HG03575 (cell line): ENCODE results near the gene B3GALNT2.
"Not testable (repeated sequence)": the region's sequence is repeated elsewhere in the genome, so short reads cannot be mapped to it uniquely, and the experiment has no call there.

ENCODE experiments used
- ATAC-seq: cut with Tn5 transposase; IDR thresholded peaks from one replicate; pipeline ENCODE4 v1.9.1; 2021; ENCODE audit not compliant: unreplicated experiment, insufficient number of reproducible peaks, low FRiP score; ENCODE audit errors: extremely low read depth

Gene B3GALNT2

GRCh38 chr1:235507623-235508022, 3.4 kb upstream of the B3GALNT2 start:
- no peak for ATAC-seq

GRCh38 chr1:235504494-235505222, 406 bp upstream of the B3GALNT2 start:
- ATAC-seq, result peak; percentile 76

- ATAC-seq, result no peak
Observed at GRCh38 chr1:235503403-235504121, 690 bp downstream of the B3GALNT2 start.

GRCh38 chr1:235502601-235503402, 1.4 kb downstream of the B3GALNT2 start:
- ATAC-seq, result no peak

GRCh38 chr1:235500971-235501540, 3.2 kb downstream of the B3GALNT2 start:
- ATAC-seq, result no peak

GRCh38 chr1:235495551-235495950, 8.7 kb downstream of the B3GALNT2 start:
- ATAC-seq, result no peak

- no peak for ATAC-seq
Observed at GRCh38 chr1:235495030-235495429, 9.2 kb downstream of the B3GALNT2 start.

GRCh38 chr1:235494531-235494930, 9.7 kb downstream of the B3GALNT2 start:
- ATAC-seq, result no peak

- no peak for ATAC-seq
Observed at GRCh38 chr1:235491644-235492043, 12.6 kb downstream of the B3GALNT2 start.

GRCh38 chr1:235486321-235486720, 17.9 kb downstream of the B3GALNT2 start:
- ATAC-seq, result no peak

- ATAC-seq, result no peak
Observed at GRCh38 chr1:235485558-235485957, 18.7 kb downstream of the B3GALNT2 start.

GRCh38 chr1:235483090-235483489, 21.2 kb downstream of the B3GALNT2 start:
- ATAC-seq, result no peak

- ATAC-seq, result no peak
Observed at GRCh38 chr1:235473806-235474205, 30.4 kb downstream of the B3GALNT2 start.

GRCh38 chr1:235470741-235471439, 33.4 kb downstream of the B3GALNT2 start:
- no peak for ATAC-seq

GRCh38 chr1:235469897-235470296, 34.4 kb downstream of the B3GALNT2 start:
- not testable (repeated sequence) for ATAC-seq

GRCh38 chr1:235468970-235469369, 35.3 kb downstream of the B3GALNT2 start:
- ATAC-seq, result no peak

GRCh38 chr1:235468004-235468403, 36.2 kb downstream of the B3GALNT2 start:
- no peak for ATAC-seq

GRCh38 chr1:235465066-235465465, 39.2 kb downstream of the B3GALNT2 start:
- no peak for ATAC-seq

- ATAC-seq, result not testable (repeated sequence)
Observed at GRCh38 chr1:235462832-235463231, 41.4 kb downstream of the B3GALNT2 start.
